ENCODE results near the gene SNTG2. TPM values are rescaled to one million over a fixed set of nuclear protein-coding genes. Genes with fewer than 3 reads are reported as not detected.

The SNTG2 gene
- total RNA-seq, 1 experiment from 2014 or later = 20.5 TPM

DNA sequence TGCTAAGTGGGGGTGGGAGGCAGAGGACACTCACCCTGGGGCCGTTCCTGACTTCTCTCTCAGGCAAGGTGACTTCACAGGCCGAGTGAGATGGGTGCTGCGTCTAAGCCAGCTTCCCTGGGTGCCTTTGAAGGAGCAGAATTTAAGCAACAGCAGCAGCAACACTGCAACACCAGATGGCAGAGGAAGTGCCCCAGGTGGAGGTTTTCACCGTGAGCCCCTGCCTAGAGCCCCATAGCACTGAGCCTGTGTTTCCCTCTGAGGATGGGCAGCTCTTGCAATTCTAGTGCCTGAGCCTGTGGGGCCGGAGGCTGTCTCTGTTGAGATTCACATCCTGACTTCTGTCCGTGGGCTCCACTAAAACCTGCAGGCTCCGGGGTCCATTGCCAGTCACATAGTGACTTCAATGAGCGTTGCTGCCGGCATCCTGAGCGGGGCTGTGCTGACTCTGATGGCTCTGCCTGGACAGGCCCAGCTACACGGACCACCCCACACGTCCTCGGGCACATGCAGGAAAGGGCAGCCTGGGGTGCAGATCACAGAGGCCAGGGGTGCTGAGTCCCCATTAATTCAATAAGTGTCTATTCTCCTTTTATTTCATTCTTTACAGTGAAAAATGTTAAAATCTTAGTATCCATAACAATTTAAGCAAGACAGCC is 218.8 kb downstream of the SNTG2 start (continued):
- no peak for TF ChIP-seq SMAD4 (CRISPR knock-in tag; IDR thresholded peaks at IDR 0.05)
- TF ChIP-seq FOXJ3 (CRISPR knock-in tag; IDR thresholded peaks at IDR 0.05; ENCODE audit: borderline replicate concordance) = no peak

DNA sequence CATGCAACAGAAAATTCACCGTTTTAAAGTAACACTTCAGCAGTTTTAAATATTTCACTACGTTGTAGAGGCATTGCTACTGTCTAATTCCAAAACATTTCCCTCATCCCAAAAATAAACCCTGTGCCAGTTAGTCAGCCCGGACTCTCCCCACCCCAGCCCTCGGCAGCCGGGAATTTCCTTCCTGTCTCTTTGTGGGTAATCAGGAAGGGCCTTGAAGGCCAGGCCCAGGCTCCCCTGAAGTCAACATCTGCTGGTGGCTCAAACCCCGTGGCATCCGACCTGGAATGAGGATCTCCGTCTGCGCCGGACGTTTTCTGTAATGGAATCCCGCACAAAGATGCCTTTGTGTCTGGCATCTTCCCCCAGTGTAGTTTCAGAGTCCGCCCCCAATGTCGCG is 219.6 kb downstream of the SNTG2 start:
- no peak for ATAC-seq
- Mint-ChIP-seq H3K27ac (no peak overlapping the region), H3K36me3 (peaks cover 88% of the 10 kb centered on the region), H3K4me3 (no peak overlapping the region), H3K9me3 (peaks cover 63% of the 10 kb centered on the region), H3K4me1 (peaks cover 6% of the 10 kb centered on the region; the same call in 1 of the 2 replicates), H3K27me3 (ENCODE audit: low read depth) (peaks cover 11% of the 10 kb centered on the region)
- ChIA-PET POLR2A (no interaction called here), CTCF (no interaction called here)
- TF ChIP-seq ZNF671 (CRISPR knock-in tag; IDR thresholded peaks at IDR 0.05) (no peak), HMGA2 (CRISPR knock-in tag; IDR thresholded peaks at IDR 0.05) (no peak), NR1H2 (CRISPR knock-in tag; IDR thresholded peaks at IDR 0.05) (no peak), NR3C1 (CRISPR knock-in tag; conservative IDR thresholded peaks at IDR 0.05; ENCODE audit: low read depth) (no peak), PRRX2 (CRISPR knock-in tag; IDR thresholded peaks at IDR 0.05) (no peak), MYBL2 (CRISPR knock-in tag; IDR thresholded peaks at IDR 0.05) (no peak)
- TF ChIP-seq, protein P1, sequence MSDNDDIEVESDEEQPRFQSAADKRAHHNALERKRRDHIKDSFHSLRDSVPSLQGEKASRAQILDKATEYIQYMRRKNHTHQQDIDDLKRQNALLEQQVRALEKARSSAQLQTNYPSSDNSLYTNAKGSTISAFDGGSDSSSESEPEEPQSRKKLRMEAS (CRISPR knock-in tag; IDR thresholded peaks at IDR 0.05) = no peak
- TF ChIP-seq, protein P2, sequence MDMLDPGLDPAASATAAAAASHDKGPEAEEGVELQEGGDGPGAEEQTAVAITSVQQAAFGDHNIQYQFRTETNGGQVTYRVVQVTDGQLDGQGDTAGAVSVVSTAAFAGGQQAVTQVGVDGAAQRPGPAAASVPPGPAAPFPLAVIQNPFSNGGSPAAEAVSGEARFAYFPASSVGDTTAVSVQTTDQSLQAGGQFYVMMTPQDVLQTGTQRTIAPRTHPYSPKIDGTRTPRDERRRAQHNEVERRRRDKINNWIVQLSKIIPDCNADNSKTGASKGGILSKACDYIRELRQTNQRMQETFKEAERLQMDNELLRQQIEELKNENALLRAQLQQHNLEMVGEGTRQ (CRISPR knock-in tag; IDR thresholded peaks at IDR 0.05) = no peak
- DNase-seq (ENCODE audit: low spot score) = no peak

DNA sequence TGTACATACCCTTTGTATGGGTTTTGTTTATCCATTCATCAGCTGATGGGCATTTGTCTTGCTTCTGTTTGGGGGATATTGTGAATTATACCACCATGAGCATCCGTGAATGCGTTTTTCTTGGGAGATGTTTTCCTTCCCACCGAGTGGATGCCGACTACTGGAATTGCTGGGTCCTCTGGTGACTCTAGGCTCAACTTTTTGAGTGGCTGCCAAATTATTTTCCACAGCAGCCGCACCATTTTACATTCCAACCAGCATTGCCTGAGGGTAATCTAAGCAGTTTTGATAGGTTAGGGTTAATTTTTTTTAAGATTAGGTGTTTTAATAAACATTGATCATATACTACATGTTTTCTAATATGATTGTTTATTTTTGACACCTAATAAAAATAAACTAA is 220.1 kb downstream of the SNTG2 start:
- H3K27ac Mint-ChIP-seq = no peak overlapping the region
- ATAC-seq = no peak
- H3K4me3 Mint-ChIP-seq = no peak overlapping the region
- peaks cover 6% of the 10 kb centered on the region; the same call in 1 of the 2 replicates for H3K4me1 Mint-ChIP-seq
- H3K9me3 Mint-ChIP-seq = peaks cover 63% of the 10 kb centered on the region
- DNase-seq (ENCODE audit: low spot score) = no peak
- ChIA-PET CTCF (interaction anchor here (0.5 kb wide), 1 partner anchor 31 kb away, joined by 3 read pairs; no protein-coding TSS in a partner anchor), POLR2A (no interaction called here)
- H3K36me3 Mint-ChIP-seq = peaks cover 88% of the 10 kb centered on the region
- H3K27me3 Mint-ChIP-seq (ENCODE audit: low read depth) = peaks cover 11% of the 10 kb centered on the region
- no peak for TF ChIP-seq ZNF317 (CRISPR knock-in tag; IDR thresholded peaks at IDR 0.05; ENCODE audit: borderline replicate concordance, low read depth)
- TF ChIP-seq NR1H2 (CRISPR knock-in tag; IDR thresholded peaks at IDR 0.05) = no peak
- TF ChIP-seq TEAD1 (CRISPR knock-in tag; IDR thresholded peaks at IDR 0.05) = no peak
- TF ChIP-seq, protein P3, sequence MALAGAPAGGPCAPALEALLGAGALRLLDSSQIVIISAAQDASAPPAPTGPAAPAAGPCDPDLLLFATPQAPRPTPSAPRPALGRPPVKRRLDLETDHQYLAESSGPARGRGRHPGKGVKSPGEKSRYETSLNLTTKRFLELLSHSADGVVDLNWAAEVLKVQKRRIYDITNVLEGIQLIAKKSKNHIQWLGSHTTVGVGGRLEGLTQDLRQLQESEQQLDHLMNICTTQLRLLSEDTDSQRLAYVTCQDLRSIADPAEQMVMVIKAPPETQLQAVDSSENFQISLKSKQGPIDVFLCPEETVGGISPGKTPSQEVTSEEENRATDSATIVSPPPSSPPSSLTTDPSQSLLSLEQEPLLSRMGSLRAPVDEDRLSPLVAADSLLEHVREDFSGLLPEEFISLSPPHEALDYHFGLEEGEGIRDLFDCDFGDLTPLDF (CRISPR knock-in tag; IDR thresholded peaks at IDR 0.05) = no peak
- TF ChIP-seq OVOL2 (CRISPR knock-in tag; IDR thresholded peaks at IDR 0.05; ENCODE audit: borderline replicate concordance) = no peak
- no peak for TF ChIP-seq FOXK1 (CRISPR knock-in tag; IDR thresholded peaks at IDR 0.05)
- TF ChIP-seq ZNF671 (CRISPR knock-in tag; IDR thresholded peaks at IDR 0.05) = no peak
- no peak for TF ChIP-seq PRRX2 (CRISPR knock-in tag; IDR thresholded peaks at IDR 0.05)
- TF ChIP-seq HMGA2 (CRISPR knock-in tag; IDR thresholded peaks at IDR 0.05) = no peak
- TF ChIP-seq FOXJ3 (CRISPR knock-in tag; IDR thresholded peaks at IDR 0.05; ENCODE audit: borderline replicate concordance) = no peak
- TF ChIP-seq, protein P4, sequence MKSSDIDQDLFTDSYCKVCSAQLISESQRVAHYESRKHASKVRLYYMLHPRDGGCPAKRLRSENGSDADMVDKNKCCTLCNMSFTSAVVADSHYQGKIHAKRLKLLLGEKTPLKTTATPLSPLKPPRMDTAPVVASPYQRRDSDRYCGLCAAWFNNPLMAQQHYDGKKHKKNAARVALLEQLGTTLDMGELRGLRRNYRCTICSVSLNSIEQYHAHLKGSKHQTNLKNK (CRISPR knock-in tag; IDR thresholded peaks at IDR 0.05) = no peak
- TF ChIP-seq, protein P5, sequence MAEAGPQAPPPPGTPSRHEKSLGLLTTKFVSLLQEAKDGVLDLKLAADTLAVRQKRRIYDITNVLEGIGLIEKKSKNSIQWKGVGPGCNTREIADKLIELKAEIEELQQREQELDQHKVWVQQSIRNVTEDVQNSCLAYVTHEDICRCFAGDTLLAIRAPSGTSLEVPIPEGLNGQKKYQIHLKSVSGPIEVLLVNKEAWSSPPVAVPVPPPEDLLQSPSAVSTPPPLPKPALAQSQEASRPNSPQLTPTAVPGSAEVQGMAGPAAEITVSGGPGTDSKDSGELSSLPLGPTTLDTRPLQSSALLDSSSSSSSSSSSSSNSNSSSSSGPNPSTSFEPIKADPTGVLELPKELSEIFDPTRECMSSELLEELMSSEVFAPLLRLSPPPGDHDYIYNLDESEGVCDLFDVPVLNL (CRISPR knock-in tag; IDR thresholded peaks at IDR 0.05; ENCODE audit: borderline replicate concordance, low read depth) = no peak
- no peak for TF ChIP-seq ZNF232 (CRISPR knock-in tag; IDR thresholded peaks at IDR 0.05)
- TF ChIP-seq ZBTB21 (CRISPR knock-in tag; IDR thresholded peaks at IDR 0.05; ENCODE audit: borderline replicate concordance) = no peak
- TF ChIP-seq, protein P6, sequence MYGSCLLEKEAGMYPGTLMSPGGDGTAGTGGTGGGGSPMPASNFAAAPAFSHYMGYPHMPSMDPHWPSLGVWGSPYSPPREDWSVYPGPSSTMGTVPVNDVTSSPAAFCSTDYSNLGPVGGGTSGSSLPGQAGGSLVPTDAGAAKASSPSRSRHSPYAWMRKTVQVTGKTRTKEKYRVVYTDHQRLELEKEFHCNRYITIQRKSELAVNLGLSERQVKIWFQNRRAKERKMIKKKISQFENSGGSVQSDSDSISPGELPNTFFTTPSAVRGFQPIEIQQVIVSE (CRISPR knock-in tag; IDR thresholded peaks at IDR 0.05; ENCODE audit: borderline replicate concordance) = no peak
- no peak for TF ChIP-seq CREM (CRISPR knock-in tag; IDR thresholded peaks at IDR 0.05)
- TF ChIP-seq, protein P7, sequence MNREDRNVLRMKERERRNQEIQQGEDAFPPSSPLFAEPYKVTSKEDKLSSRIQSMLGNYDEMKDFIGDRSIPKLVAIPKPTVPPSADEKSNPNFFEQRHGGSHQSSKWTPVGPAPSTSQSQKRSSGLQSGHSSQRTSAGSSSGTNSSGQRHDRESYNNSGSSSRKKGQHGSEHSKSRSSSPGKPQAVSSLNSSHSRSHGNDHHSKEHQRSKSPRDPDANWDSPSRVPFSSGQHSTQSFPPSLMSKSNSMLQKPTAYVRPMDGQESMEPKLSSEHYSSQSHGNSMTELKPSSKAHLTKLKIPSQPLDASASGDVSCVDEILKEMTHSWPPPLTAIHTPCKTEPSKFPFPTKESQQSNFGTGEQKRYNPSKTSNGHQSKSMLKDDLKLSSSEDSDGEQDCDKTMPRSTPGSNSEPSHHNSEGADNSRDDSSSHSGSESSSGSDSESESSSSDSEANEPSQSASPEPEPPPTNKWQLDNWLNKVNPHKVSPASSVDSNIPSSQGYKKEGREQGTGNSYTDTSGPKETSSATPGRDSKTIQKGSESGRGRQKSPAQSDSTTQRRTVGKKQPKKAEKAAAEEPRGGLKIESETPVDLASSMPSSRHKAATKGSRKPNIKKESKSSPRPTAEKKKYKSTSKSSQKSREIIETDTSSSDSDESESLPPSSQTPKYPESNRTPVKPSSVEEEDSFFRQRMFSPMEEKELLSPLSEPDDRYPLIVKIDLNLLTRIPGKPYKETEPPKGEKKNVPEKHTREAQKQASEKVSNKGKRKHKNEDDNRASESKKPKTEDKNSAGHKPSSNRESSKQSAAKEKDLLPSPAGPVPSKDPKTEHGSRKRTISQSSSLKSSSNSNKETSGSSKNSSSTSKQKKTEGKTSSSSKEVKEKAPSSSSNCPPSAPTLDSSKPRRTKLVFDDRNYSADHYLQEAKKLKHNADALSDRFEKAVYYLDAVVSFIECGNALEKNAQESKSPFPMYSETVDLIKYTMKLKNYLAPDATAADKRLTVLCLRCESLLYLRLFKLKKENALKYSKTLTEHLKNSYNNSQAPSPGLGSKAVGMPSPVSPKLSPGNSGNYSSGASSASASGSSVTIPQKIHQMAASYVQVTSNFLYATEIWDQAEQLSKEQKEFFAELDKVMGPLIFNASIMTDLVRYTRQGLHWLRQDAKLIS (CRISPR knock-in tag; IDR thresholded peaks at IDR 0.05; ENCODE audit: borderline replicate concordance) = no peak
- TF ChIP-seq RORB (CRISPR knock-in tag; IDR thresholded peaks at IDR 0.05) = no peak
- no peak for TF ChIP-seq EMX1 (CRISPR knock-in tag; IDR thresholded peaks at IDR 0.05)
